Ishikawa (cell line): Measurements from ENCODE around the gene YPEL2.

ENCODE experiments used
- CEBPB ChIP-seq: IDR thresholded peaks from 2 replicates; pipeline ENCODE4 v1.6.1; 2012
- CREB1 ChIP-seq: IDR thresholded peaks from 2 replicates; pipeline ENCODE4 v1.6.1; 2012; ENCODE audit warnings: low read depth
- EGR1 ChIP-seq: IDR thresholded peaks from 2 replicates; pipeline ENCODE4 v1.6.1; 2012
- EP300 ChIP-seq: IDR thresholded peaks from 2 replicates; pipeline ENCODE4 v1.6.1; 2012; ENCODE audit warnings: borderline replicate concordance
- FOXM1 ChIP-seq: IDR thresholded peaks from 2 replicates; pipeline ENCODE4 v1.6.1; 2012; ENCODE audit warnings: low read depth, borderline replicate concordance
- NFIC ChIP-seq: IDR thresholded peaks from 2 replicates; pipeline ENCODE4 v1.6.1; 2012
- RAD21 ChIP-seq: IDR thresholded peaks from 2 replicates; pipeline ENCODE4 v1.6.1; 2012; ENCODE audit warnings: low read depth
- TAF1 ChIP-seq: IDR thresholded peaks from 2 replicates; pipeline ENCODE4 v1.6.1; 2012; ENCODE audit warnings: low read depth, mild to moderate bottlenecking
- TCF12 ChIP-seq: IDR thresholded peaks from 2 replicates; pipeline ENCODE4 v1.6.1; 2012; ENCODE audit warnings: low read depth
- TEAD4 ChIP-seq: IDR thresholded peaks from 2 replicates; pipeline ENCODE4 v1.6.1; 2012
- USF1 ChIP-seq: IDR thresholded peaks from 2 replicates; pipeline ENCODE4 v1.6.1; 2012
- YY1 ChIP-seq: IDR thresholded peaks from 2 replicates; pipeline ENCODE4 v1.6.1; 2012; ENCODE audit warnings: low read depth
- ZBTB7A ChIP-seq: IDR thresholded peaks from 2 replicates; pipeline ENCODE4 v1.6.1; 2012; ENCODE audit warnings: low read depth
- TF ChIP-seq, protein P1 (sequence below): IDR thresholded peaks from 2 replicates; pipeline ENCODE4 v1.6.1; 2012
- TF ChIP-seq, protein P2 (sequence below): IDR thresholded peaks from 2 replicates; pipeline ENCODE4 v1.6.1; 2012; ENCODE audit warnings: low read depth, mild to moderate bottlenecking

Gene YPEL2

DNA sequence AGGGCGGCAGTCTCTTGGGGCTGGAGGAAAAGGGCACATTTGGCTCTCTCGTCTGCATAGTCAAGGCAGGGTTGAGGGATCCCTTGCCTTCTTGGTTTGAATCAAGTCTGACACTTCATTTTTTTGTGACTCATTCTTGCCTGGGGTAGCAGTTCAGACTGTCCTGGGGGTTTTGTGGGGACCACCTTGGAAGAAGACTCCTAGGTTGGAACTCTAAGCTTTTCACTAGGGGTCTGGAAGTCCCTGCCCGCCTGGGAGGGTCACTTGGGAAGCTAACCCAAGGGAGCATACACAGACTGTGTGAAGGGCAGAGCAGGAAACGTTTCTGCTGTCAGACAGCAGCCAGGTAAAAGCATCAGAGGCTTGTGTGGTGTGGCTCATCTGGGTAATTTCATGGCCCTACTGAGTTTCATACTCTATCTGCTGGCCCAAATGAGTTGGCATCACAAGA, 11.3 kb downstream of the YPEL2 start:
- no peak for TF ChIP-seq ZBTB7A

- TF ChIP-seq FOXM1: no peak
- TF ChIP-seq, protein P1, sequence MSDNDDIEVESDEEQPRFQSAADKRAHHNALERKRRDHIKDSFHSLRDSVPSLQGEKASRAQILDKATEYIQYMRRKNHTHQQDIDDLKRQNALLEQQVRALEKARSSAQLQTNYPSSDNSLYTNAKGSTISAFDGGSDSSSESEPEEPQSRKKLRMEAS: no peak
Measured at GRCh38 chr17:59345476-59345875, 14.0 kb downstream of the YPEL2 start.

DNA sequence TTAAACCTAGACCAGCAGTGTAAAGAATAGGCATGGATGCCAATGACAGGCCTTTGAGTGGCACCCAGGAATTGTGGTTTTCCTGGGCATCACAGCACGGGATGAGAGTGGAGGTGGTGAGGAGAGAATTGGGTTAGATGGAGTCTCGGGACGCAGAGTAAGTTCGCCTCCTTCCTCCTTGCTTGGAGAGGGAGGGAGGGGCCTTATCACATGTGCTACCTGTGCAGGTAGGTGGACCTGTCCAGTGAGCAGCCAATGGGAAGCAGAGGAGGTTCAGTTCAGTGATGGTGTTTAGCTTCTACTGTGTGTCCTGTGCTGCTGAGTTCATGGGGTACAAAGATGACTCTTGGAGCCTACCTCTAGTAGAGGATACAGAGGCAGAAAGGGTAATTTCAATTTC, 14.9 kb downstream of the YPEL2 start:
- no peak for TF ChIP-seq EP300
- no peak for TF ChIP-seq TCF12
- no peak for TF ChIP-seq TAF1
- no peak for TF ChIP-seq CEBPB
- TF ChIP-seq EGR1: no peak
- no peak for TF ChIP-seq TEAD4
- no peak for TF ChIP-seq ZBTB7A
- TF ChIP-seq RAD21: no peak
- TF ChIP-seq, protein P1: no peak
- no peak for TF ChIP-seq NFIC
- TF ChIP-seq USF1: no peak
- TF ChIP-seq, protein P2, sequence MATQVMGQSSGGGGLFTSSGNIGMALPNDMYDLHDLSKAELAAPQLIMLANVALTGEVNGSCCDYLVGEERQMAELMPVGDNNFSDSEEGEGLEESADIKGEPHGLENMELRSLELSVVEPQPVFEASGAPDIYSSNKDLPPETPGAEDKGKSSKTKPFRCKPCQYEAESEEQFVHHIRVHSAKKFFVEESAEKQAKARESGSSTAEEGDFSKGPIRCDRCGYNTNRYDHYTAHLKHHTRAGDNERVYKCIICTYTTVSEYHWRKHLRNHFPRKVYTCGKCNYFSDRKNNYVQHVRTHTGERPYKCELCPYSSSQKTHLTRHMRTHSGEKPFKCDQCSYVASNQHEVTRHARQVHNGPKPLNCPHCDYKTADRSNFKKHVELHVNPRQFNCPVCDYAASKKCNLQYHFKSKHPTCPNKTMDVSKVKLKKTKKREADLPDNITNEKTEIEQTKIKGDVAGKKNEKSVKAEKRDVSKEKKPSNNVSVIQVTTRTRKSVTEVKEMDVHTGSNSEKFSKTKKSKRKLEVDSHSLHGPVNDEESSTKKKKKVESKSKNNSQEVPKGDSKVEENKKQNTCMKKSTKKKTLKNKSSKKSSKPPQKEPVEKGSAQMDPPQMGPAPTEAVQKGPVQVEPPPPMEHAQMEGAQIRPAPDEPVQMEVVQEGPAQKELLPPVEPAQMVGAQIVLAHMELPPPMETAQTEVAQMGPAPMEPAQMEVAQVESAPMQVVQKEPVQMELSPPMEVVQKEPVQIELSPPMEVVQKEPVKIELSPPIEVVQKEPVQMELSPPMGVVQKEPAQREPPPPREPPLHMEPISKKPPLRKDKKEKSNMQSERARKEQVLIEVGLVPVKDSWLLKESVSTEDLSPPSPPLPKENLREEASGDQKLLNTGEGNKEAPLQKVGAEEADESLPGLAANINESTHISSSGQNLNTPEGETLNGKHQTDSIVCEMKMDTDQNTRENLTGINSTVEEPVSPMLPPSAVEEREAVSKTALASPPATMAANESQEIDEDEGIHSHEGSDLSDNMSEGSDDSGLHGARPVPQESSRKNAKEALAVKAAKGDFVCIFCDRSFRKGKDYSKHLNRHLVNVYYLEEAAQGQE: no peak
- no peak for TF ChIP-seq CREB1
- no peak for TF ChIP-seq FOXM1
- TF ChIP-seq YY1: no peak

DNA sequence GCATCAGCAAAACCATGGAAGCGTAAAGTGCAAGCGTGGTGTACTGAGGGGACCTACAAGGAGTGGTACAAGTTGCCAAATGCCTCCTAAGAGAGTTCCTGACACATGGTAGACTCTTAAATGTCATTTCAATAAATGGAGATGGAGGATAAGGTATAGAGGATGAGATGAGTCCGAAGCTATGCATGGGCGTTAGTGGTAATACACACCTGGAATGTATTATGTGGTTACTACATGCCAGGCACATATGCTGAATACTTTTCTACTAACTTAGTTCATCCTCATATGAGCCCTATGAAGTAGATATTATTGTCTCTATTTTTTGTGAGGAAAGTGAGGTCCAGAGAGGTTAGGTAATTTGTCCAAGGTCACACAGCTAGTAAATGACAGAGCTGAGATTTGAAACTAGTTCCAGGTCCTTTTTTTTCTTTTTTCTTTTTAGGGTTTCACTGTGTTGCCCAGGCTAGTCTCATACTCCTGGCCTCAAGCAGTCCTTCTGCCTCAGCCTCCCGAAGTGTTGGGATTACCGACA, 15.5 kb downstream of the YPEL2 start:
- TF ChIP-seq EGR1 (no peak), RAD21 (no peak), FOXM1 (no peak), EP300 (no peak), NFIC (no peak), CREB1 (no peak), ZBTB7A (no peak), YY1 (no peak), CEBPB (no peak), USF1 (no peak), TEAD4 (no peak), TAF1 (no peak)
- TF ChIP-seq, protein P2: no peak
- TF ChIP-seq, protein P1: no peak

DNA sequence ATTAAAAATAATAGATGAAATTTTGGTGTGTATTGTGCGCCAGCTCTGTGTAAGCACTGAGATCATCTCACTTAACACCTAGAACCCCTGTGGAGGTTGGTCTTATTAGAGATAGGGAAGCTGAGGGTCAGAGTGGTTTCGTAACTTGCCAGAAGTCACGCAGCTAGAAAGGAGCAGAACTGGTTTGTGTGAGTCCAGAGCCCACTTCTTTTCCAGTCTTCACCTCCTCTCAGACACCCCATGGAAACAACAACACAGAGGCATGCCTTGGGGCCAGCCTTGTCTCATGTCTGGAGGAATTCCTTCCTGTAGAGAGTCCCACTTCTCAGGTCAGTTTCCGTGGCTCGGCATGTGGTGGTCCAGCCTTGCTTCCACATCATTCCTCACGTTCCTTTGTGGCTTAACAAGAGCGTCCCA, 16.5 kb downstream of the YPEL2 start:
- TF ChIP-seq TEAD4 (no peak), TCF12 (no peak), NFIC (no peak), FOXM1 (no peak), EGR1 (no peak), ZBTB7A (no peak), CREB1 (no peak), RAD21 (no peak), CEBPB (no peak), EP300 (no peak), USF1 (no peak), YY1 (no peak), TAF1 (no peak)
- TF ChIP-seq, protein P2: no peak
- TF ChIP-seq, protein P1: no peak
